Activated CD8-positive, alpha-beta memory T cell treated with anti-CD3 and anti-CD28 coated beads for 48 hours (primary cell): ENCODE data around the gene TUSC1.
"Not testable (repeated sequence)": the region's sequence is repeated elsewhere in the genome, so short reads cannot be mapped to it uniquely, and the experiment has no call there.

Source experiments
- DNase-seq, 3 experiments: peaks; one replicate each; pipeline ENCODE4 v3.0.0-alpha.2; 2020; ENCODE audit warnings: low read depth in 2 of 3, low spot score in 2 of 3

TUSC1 gene

GRCh38 chr9:25678147-25678666, at the start of gene TUSC1:
TSS of gene TUSC1 (minus strand) at chr9:25678444. CDS start at chr9:25678312, 132 bp downstream.
- peak in 1 of 3 experiments; percentile 1 for DNase-seq

DNA sequence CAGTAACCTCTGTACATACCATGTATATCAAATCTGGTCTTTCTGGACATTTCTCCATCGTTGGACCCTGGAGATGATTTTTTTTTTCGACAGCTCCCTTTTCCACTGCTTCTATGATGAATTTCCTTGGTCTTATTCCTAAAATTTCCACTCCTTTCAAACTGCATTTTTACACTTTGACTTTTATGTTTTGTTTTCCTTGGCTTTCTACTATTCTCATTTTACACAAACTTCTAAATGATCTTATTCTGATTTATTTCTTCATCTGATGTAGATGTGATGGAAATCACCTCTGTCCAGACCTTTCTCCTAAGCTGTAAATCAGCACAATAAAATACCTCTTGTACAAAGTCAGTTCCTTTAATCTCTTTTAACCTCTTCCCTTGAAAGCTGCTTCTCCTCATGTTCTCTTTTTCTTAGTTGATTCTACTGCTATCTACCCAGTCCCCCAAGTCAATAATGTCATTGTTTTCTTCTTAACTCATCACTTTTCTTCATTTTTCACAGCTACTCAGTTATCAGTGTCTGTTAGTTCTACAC, 48.7 kb upstream of the TUSC1 start:
- no peak for DNase-seq

GRCh38 chr9:25724424-25724823, 46.2 kb upstream of the TUSC1 start:
- no peak for DNase-seq

GRCh38 chr9:25716220-25716872, 38.1 kb upstream of the TUSC1 start:
- no peak for DNase-seq

GRCh38 chr9:25709941-25710340, 31.7 kb upstream of the TUSC1 start:
- DNase-seq: no peak

DNA sequence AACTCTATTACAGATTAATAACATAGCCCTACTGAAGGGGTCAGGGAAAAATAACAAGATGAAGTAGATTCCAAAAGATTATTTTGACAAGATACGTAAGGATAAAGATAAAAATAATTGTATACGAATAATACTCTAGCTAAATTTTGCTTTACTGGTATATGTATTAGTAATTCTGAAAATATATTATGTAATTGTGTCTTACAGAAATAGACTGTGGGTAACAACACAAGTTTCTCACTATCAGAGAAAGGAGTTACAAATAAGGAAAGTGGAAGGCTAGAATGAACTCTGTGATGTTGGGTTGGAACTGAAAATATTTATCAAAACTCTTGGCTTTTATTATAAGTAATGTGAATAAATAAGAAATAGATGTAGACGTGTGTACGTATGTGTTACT, 26.6 kb upstream of the TUSC1 start:
- no peak for DNase-seq

DNA sequence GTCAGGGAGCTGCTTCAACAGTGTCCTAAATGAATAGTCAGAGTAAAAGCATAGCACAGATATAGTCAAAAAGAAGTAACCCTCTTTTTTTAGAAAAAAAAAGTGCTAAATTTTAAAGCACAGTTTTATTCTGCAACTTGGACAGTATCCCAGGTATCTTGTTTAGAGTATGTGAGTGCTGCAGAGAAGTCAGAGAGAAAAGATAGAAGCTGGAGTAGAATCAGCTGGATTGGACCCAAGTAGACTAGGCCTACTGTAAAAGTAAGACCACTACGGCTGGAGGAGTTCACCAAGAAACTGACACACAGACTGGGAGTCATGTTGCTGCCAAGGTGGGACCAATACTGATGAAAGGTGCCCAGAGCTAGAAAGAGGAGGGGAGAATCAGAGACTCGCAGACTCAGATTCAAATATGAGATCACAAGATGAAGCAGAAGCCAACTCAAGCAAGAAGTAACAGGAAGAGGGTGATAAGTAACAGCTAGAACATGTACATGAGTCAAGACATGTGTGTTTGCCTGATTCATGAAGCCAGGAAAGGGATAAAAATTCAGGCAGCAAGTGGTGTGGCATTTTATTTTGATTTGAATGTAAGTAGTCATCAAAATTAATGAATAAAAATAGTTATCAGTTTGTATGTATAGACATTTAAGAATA, 25.6 kb upstream of the TUSC1 start:
- DNase-seq: no peak

DNA sequence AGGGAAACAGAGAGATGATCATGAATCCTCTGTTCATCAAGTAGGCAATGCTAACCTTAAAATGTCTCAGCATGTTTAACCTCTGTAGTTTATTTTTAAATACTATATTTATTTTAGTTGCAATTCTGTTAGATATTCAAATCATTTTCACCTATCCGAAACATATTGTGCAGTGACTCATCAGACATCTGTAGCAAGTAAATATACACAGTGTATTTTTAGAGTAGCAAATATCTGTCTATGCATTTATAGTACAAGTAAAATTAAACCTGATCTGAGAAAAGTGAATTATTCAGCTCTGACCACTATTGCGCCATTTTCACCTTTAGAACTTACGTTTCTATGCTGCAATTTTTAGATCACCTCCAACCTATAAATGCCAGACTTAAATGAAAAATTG, 24.3 kb upstream of the TUSC1 start:
- no peak for DNase-seq

- not testable (repeated sequence) for DNase-seq
Measured at GRCh38 chr9:25700899-25701298, 22.7 kb upstream of the TUSC1 start.

GRCh38 chr9:25700430-25700829, 22.2 kb upstream of the TUSC1 start:
- DNase-seq: no peak

GRCh38 chr9:25691786-25692185, 13.5 kb upstream of the TUSC1 start:
- no peak for DNase-seq

GRCh38 chr9:25684321-25684720, 6.1 kb upstream of the TUSC1 start:
- DNase-seq: no peak

GRCh38 chr9:25681266-25681665, 3.0 kb upstream of the TUSC1 start:
- no peak for DNase-seq

GRCh38 chr9:25678846-25679360, 659 bp upstream of the TUSC1 start:
- no peak for DNase-seq

GRCh38 chr9:25677301-25678146, 720 bp downstream of the TUSC1 start:
- no peak for DNase-seq

DNA sequence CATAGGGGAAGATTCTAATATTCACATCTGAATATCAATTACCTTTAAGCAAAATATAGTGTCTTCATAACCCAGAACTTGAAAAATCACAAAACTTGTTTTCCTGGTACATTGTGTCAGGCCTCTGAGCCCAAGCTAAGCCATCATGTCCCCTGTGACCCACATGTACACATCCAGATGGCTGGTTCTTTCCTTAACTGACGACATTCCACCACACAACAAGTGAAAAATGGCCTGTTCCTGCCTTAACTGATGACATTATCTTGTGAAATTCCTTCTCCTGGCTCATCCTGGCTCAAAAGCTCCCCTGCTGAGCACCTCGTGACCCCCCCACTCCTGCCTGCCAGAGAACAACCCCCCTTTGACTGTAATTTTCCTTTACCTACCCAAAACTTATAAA, 2.4 kb downstream of the TUSC1 start:
- not testable (repeated sequence) for DNase-seq

DNA sequence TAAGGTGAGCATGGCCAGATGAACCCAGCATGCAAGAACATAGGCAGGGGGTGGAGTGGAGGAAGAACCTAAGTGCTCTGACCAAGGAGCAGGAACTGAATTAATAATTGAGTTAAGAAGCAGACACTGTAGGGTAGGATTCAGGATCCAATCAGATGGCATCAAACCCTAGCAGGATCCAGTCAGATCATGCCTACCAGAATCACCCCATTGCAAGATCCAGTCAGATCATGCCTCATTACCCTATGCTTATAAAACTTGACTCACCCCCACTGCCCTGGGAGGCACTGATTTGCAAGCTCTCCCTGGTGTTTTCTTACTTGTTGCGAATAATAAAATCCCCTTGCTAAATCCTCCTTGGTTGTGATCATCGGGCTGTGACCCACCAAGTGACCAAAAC, 19.7 kb downstream of the TUSC1 start:
- DNase-seq: no peak

GRCh38 chr9:25654417-25654816, 23.8 kb downstream of the TUSC1 start:
- DNase-seq: no peak

DNA sequence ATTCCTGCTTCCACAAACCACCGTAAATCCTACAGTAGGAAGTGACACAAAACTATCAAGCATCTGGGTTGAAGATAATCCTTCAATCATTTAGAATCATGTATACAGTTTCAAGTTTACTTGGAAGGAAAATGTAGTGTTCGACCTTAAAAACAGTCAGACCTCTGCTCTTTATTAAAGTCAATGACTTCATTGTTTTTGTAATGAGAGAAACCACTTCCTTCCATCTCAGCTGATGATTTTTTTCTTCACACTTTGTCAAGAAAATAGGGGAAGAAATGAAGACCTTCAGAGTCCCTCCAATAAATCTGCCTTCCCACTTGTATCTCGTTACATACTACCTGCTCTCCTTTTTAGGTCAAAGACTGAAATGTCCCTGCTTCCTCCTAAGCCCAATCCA, 30.1 kb downstream of the TUSC1 start:
- DNase-seq: no peak

DNA sequence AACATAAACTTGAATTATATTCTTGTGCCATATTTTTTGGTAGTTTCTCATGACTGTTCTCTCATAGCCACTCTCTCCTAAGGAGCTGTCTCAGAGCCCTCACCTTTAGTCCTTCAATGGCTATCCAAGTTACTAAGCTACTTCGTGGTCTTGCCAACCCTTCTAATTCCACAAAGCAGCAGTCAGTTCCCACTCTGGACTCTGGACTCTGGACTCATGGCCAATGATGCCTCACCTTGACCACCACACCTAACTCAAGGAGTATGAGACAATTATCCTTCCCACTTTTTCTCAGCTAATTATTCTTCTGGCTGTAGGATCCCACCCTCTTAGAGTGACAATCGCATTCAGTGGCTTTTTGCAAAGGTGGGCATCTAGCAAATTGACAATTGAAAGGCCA, 42.2 kb downstream of the TUSC1 start:
- DNase-seq: no peak

DNA sequence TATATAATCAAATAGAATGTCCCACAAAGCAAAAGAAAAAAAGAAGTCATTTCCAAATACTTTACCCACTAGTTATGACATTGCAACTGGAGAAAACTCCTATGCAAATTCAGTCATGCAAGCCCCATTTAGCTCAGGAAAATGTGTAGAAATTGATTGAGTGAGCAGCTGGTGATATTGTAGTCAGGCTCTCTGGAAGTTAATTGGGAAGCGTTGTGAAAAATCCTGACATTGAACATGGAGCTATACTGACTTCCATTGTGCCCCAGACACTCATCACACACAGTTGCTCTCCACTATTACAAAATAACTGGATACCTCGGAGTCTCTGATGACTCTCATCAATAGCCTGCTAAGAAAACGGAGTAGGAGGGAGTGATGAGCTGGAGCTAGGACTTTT, 49.0 kb downstream of the TUSC1 start:
- no peak for DNase-seq
